HG03039 (cell line): Measurements from ENCODE around the gene A2M.

Source experiments
- ATAC-seq: cut with Tn5 transposase; IDR thresholded peaks from one replicate; pipeline ENCODE4 v1.9.1; 2021; ENCODE audit warnings: mild to moderate bottlenecking, moderate library complexity; ENCODE audit not compliant: unreplicated experiment

Gene A2M

GRCh38 chr12:9099552-9100190 lies 16.0 kb downstream of the A2M start:
- no peak for ATAC-seq

GRCh38 chr12:9098463-9099026 lies 17.2 kb downstream of the A2M start:
- ATAC-seq = no peak

GRCh38 chr12:9098115-9098452 lies 17.6 kb downstream of the A2M start:
- ATAC-seq = no peak

GRCh38 chr12:9096563-9097176 lies 19.0 kb downstream of the A2M start:
- no peak for ATAC-seq

- ATAC-seq = no peak
Measured at GRCh38 chr12:9095322-9095721, 20.4 kb downstream of the A2M start.

GRCh38 chr12:9094512-9095206 lies 21.1 kb downstream of the A2M start:
- no peak for ATAC-seq

GRCh38 chr12:9091891-9092598 lies 23.7 kb downstream of the A2M start:
- no peak for ATAC-seq

- ATAC-seq = no peak
Measured at GRCh38 chr12:9090220-9090619, 25.5 kb downstream of the A2M start.

GRCh38 chr12:9087087-9087835 lies 28.5 kb downstream of the A2M start:
- no peak for ATAC-seq

- no peak for ATAC-seq
Measured at GRCh38 chr12:9086087-9086486, 29.6 kb downstream of the A2M start.

- no peak for ATAC-seq
Measured at GRCh38 chr12:9084417-9084816, 31.3 kb downstream of the A2M start.

GRCh38 chr12:9083793-9084192 lies 31.9 kb downstream of the A2M start:
- no peak for ATAC-seq

- no peak for ATAC-seq
Measured at GRCh38 chr12:9081667-9082427, 33.9 kb downstream of the A2M start.

GRCh38 chr12:9079883-9080675 lies 35.6 kb downstream of the A2M start:
- ATAC-seq = no peak

- no peak for ATAC-seq
Measured at GRCh38 chr12:9079082-9079481, 36.6 kb downstream of the A2M start.

GRCh38 chr12:9077152-9078031 lies 38.3 kb downstream of the A2M start:
- no peak for ATAC-seq

- no peak for ATAC-seq
Measured at GRCh38 chr12:9076733-9077132, 39.0 kb downstream of the A2M start.

GRCh38 chr12:9075138-9075535 lies 40.6 kb downstream of the A2M start:
- ATAC-seq = no peak
